Activated CD4-positive, alpha-beta T cell treated with anti-CD3 and anti-CD28 coated beads, Interleukin-10, Interleukin-2, amounts not matched to agents 100 ng/mL and 50 ng/mL, durations not matched to agents 16 hours and 8 hours (primary cell): ENCODE results near the gene LANCL3.

Experiments
- DNase-seq: peaks from one replicate; pipeline ENCODE4 v3.0.0-alpha.2; 2020

Gene LANCL3

GRCh38 chrX:37684973-37685372 is 113.5 kb downstream of the LANCL3 start:
- DNase-seq: no peak

- peak; percentile 44 for DNase-seq
Observed at GRCh38 chrX:37685381-37686359, 114.2 kb downstream of the LANCL3 start, which contains the start of gene XK. TSS of gene XK (plus strand) at chrX:37685791. CDS start at chrX:37685962, 171 bp downstream.

GRCh38 chrX:37686369-37686995 is 115.0 kb downstream of the LANCL3 start:
- DNase-seq: no peak

GRCh38 chrX:37686996-37687395 is 115.5 kb downstream of the LANCL3 start:
- no peak for DNase-seq

GRCh38 chrX:37690119-37690518 is 118.7 kb downstream of the LANCL3 start:
- DNase-seq: no peak

GRCh38 chrX:37692918-37693317 is 121.5 kb downstream of the LANCL3 start:
- no peak for DNase-seq

- DNase-seq: no peak
Observed at GRCh38 chrX:37697169-37697760, 125.8 kb downstream of the LANCL3 start.

- no peak for DNase-seq
Observed at GRCh38 chrX:37701588-37701987, 130.1 kb downstream of the LANCL3 start.

GRCh38 chrX:37711991-37712390 is 140.5 kb downstream of the LANCL3 start:
- no peak for DNase-seq

- DNase-seq: peak; percentile 15
Observed at GRCh38 chrX:37712458-37712857, 141.0 kb downstream of the LANCL3 start.

- DNase-seq: no peak
Observed at GRCh38 chrX:37714479-37714878, 143.0 kb downstream of the LANCL3 start.

- DNase-seq: no peak
Observed at GRCh38 chrX:37716602-37717001, 145.1 kb downstream of the LANCL3 start.

GRCh38 chrX:37717708-37718107 is 146.2 kb downstream of the LANCL3 start:
- no peak for DNase-seq

- DNase-seq: no peak
Observed at GRCh38 chrX:37722595-37722994, 151.1 kb downstream of the LANCL3 start.

- DNase-seq: no peak
Observed at GRCh38 chrX:37726346-37726745, 154.9 kb downstream of the LANCL3 start.
